RWPE1 (cell line): ENCODE data around the gene CRACR2B.

Experiments
- CTCF ChIA-PET: fragments of 350-600 bp; sonication (Branson Sonifier 250); formaldehyde crosslinking; extraction: SDS; loops from one replicate; lab custom pipeline; 2021; lab: Yijun Ruan, JAX
- POLR2A ChIA-PET: fragments of 400-600 bp; formaldehyde crosslinking; extraction: SDS; loops from one replicate; lab custom pipeline; 2020; ENCODE audit warnings: antibody characterized with exemption; ENCODE audit not compliant: low non-redundant PET; lab: Yijun Ruan, JAX
- DNase-seq: peaks from one replicate; pipeline ENCODE4 v3.0.0; 2012; ENCODE audit warnings: low spot score
- H3K27ac ChIP-seq: fragments of 450-650 bp; 2 replicates; pipeline ENCODE4 v1.5.1; 2017
- CTCF ChIP-seq: fragments of 450-650 bp; conservative IDR thresholded peaks from 2 replicates; pipeline ENCODE4 v1.5.1; 2017; ENCODE audit warnings: low read depth, mild to moderate bottlenecking

Gene CRACR2B

DNA sequence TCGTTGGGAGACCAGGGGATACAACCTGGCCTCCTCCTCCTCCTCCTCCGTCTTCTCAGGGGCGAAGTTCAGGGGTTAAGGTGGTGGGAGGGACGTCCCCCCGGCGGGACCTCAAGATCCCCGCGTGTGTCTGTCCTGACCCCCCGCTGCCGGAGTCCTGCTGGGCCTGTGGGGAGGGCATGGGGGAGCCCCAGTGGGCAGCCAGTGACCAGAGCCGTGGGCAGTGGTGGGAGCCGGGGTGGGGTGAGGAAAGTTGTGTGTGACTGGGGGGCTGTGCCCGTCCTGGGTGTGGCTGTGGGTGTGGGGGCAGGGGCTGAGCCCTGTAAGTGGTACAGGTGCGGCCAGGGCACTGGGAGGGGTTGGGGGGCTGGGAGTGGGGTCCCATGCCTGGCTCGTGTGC is 25.0 kb downstream of the CRACR2B start:
- no peak for TF ChIP-seq CTCF
- H3K27ac ChIP-seq, result peak overlapping the region; percentile 57; the same call in 1 of the 2 replicates
- POLR2A ChIA-PET, result no interaction called here
- CTCF ChIA-PET, result no interaction called here
- no peak for DNase-seq

DNA sequence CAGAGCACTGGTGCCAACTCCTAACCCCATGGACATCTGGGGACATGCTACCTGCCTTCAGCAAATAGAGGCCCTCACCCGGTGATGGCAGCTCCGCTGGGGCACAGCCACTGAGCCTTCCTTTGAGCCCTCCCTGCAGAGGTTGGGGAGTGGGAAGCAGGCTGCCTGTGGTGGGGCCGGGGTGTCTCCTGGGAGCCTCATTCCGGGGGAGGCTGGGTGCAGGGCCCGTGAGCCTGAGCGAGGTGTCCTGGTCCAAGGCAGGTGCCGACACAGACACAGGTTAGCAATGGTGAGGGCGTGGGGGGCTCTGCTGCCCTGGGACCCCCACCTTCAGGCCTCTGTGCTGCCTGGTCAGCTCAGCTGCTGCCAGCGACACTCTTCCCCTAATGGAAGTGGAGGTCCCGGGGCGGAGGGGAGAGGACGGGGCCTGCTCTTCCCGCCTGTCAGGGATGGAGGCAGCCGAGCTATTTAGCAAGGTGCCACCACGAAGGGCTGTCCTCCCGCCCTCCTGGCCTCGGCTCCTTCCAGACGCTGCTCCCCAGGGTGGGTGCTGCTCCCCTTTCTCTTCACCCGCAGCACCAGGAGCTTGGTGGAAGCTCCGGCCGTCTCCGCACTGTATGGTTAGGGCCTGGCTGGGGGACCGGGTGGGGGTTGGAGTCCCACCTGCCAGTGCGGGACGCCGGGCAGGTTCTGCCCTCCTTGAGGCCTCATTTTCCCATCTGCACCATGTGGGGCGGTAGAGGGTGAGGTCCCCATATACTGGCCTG is 26.1 kb downstream of the CRACR2B start:
- no peak for TF ChIP-seq CTCF
- DNase-seq, result no peak
- H3K27ac ChIP-seq, result peak overlapping the region; percentile 57
- ChIA-PET CTCF (no interaction called here), POLR2A (no interaction called here)

GRCh38 chr11:854601-855329 is 27.0 kb downstream of the CRACR2B start:
- ChIA-PET CTCF (no interaction called here), POLR2A (no interaction called here)
- no peak for DNase-seq
- H3K27ac ChIP-seq, result peak overlapping the region; percentile 57
- no peak for TF ChIP-seq CTCF

GRCh38 chr11:855330-855674 is 27.6 kb downstream of the CRACR2B start:
- no peak for TF ChIP-seq CTCF
- peak overlapping the region; percentile 57 for H3K27ac ChIP-seq
- CTCF ChIA-PET, result no interaction called here
- DNase-seq, result no peak
- POLR2A ChIA-PET, result no interaction called here

- no peak for DNase-seq
- POLR2A ChIA-PET, result no interaction called here
- CTCF ChIA-PET, result no interaction called here
- no peak for TF ChIP-seq CTCF
- H3K27ac ChIP-seq, result peak overlapping the region; percentile 57
Observed at GRCh38 chr11:855796-856195, 28.1 kb downstream of the CRACR2B start.

DNA sequence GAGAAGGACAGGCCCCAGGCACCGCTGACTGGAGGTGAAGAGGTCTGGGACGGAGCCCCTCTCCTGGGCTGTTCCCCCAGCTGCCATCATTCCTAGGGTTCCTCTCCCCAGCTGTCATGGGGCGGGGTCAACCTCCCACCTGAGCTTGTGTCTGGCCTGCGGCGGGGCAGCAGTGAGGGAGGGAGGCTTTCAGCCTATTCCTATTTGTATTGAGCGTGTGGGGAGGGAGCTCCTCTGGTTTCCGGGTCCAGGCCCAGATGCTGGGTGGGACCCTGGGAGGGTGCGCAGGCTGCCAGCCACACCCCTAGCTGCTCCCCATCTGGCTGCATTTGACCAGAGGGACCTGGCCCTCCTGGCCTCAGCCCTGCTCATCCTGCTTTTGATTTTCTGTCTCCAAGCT is 28.7 kb downstream of the CRACR2B start:
- CTCF ChIA-PET, result interaction anchor here (0.6 kb wide), 1 partner anchor 51 kb away, joined by 3 read pairs; no protein-coding TSS in a partner anchor
- POLR2A ChIA-PET, result interaction anchor here (0.7 kb wide), 1 partner anchor 50 kb away, joined by 3 read pairs; no protein-coding TSS in a partner anchor
- DNase-seq, result no peak
- TF ChIP-seq CTCF, result no peak
- peak overlapping the region; percentile 57 for H3K27ac ChIP-seq
